Small intestine (tissue), 16 donors: ENCODE data around the gene RLBP1. TPM values are rescaled to one million over a fixed set of nuclear protein-coding genes. Genes with fewer than 3 reads are reported as not detected.
"Not testable (repeated sequence)": the region's sequence is repeated elsewhere in the genome, so short reads cannot be mapped to it uniquely, and the experiment has no call there.

Source experiments
- DNase-seq, 2 donors: peaks; one replicate each; pipeline versions ENCODE4 v3.0.0 to v3.0.0-alpha.2; 2013
- FAIRE-seq: peaks from 2 replicates; lab custom pipeline; 2012; peaks lifted over from hg19 to GRCh38; lab: Jason Lieb, UNC
- H3K27ac ChIP-seq, 3 donors: one replicate each; pipeline ENCODE4 v1.5.1; 2013; ENCODE audit warnings: low read length in 2 of 3, mild to moderate bottlenecking in 2 of 3, control low read depth in 1 of 3, inconsistent platforms in 1 of 3, low read depth in 1 of 3, moderate library complexity in 1 of 3
- H3K27me3 ChIP-seq, 3 donors: one replicate each; pipeline ENCODE4 v1.6.1; 2013; ENCODE audit warnings: low read length in 3 of 3, inconsistent platforms in 1 of 3; ENCODE audit not compliant: control insufficient read depth in 3 of 3, insufficient read depth in 3 of 3
- H3K36me3 ChIP-seq, 3 donors: one replicate each; pipeline ENCODE4 v1.6.1; 2013; ENCODE audit warnings: low read length in 3 of 3, inconsistent platforms in 1 of 3, low read depth in 1 of 3, mild to moderate bottlenecking in 1 of 3, moderate library complexity in 1 of 3; ENCODE audit not compliant: control insufficient read depth in 3 of 3, insufficient read depth in 2 of 3
- H3K4me1 ChIP-seq, 3 donors: one replicate each; pipeline ENCODE4 v1.6.1; 2013; ENCODE audit warnings: low read length in 2 of 3, inconsistent platforms in 1 of 3, low read depth in 1 of 3, mild to moderate bottlenecking in 1 of 3, moderate library complexity in 1 of 3; ENCODE audit not compliant: control insufficient read depth in 3 of 3, insufficient read depth in 2 of 3
- H3K4me3 ChIP-seq, 3 donors: one replicate each; pipeline ENCODE4 v1.5.1; 2013; ENCODE audit warnings: low read length in 3 of 3, control low read depth in 1 of 3, inconsistent platforms in 1 of 3, low read depth in 1 of 3, mild to moderate bottlenecking in 1 of 3, moderate library complexity in 1 of 3
- H3K9me3 ChIP-seq, 2 donors: one replicate each; pipeline ENCODE4 v1.6.1; 2013; ENCODE audit warnings: low read depth in 1 of 2, low read length in 1 of 2; ENCODE audit not compliant: control insufficient read depth in 2 of 2, insufficient read depth in 1 of 2
- WGBS, 3 donors: extraction: QIAGEN DNeasy Blood & Tissue Kit; methylation state at CpG; one replicate each; pipeline ENCODE4 v1.1.7; 2013; 5-methylcytosine and 5-hydroxymethylcytosine counted together
- long read RNA-seq, 10 donors: transcript quantifications; one replicate each; lab custom pipeline, GENCODE V29; 2026
- polyA plus RNA-seq, 4 donors: library from polyadenylated mRNA; stranded (reverse) in 3 of 4; unstranded in 1 of 4; fragments of 200-250 nt in 3 of 4; fragments of 120-200 nt in 1 of 4; gene quantifications; one replicate each; pipeline versions ENCODE4 v1.2.1 to v1.2.3, GENCODE V29; 2013
- donor health status: healthy with polysubstance abuse.
- donor health status: control.
- donor health status: control.
- donor health status: Bipolar disorder and iron deficiency.
- donor health status: healthy.

RLBP1 gene
- under 1 TPM in 2 of 4 donors, not detected in 2; 0.13 to 0.60 TPM for polyA plus RNA-seq
- long read RNA-seq, donor 1, result 0 reads
- long read RNA-seq, donor 2, partial matches to known transcripts, result 0 of 1 reads
- long read RNA-seq, donor 2, other reads (novel, unspliced or antisense), result 0 of 1 reads
- long read RNA-seq, donor 3, partial matches to known transcripts, result 0 of 1 reads
- long read RNA-seq, donor 3, other reads (novel, unspliced or antisense), result 0 of 1 reads
- long read RNA-seq, donor 4, result 0 reads
- long read RNA-seq, donor 5, result 0 reads
- long read RNA-seq, donor 6, result 0 reads
- long read RNA-seq, donor 7, result 0 reads
- long read RNA-seq, donor 8, result 0 reads
- long read RNA-seq, donor 9, partial matches to known transcripts, result 0 of 1 reads
- long read RNA-seq, donor 9, other reads (novel, unspliced or antisense), result 0 of 1 reads
- long read RNA-seq, donor 10, partial matches to known transcripts, result 0 of 1 reads
- long read RNA-seq, donor 10, other reads (novel, unspliced or antisense), result 0 of 1 reads

- Histone ChIP-seq H3K27me3 (no peaks in the 10 kb centered on the region), H3K36me3 (no peaks in the 10 kb centered on the region), H3K27ac (no peak within 1 kb of the TSS), H3K9me3 (no peaks in the 10 kb centered on the region), H3K4me1 (no peaks in the 10 kb centered on the region), H3K4me3 (no peak within 1 kb of the TSS)
- 75 to 77% (median 76%) methylated on average over 9 to 11 of the region's 11 CpGs for WGBS, 3 donors
- FAIRE-seq, result no peak
- DNase-seq, result no peak
Observed at GRCh38 chr15:89221543-89221942, at the start of gene RLBP1. Gene RLBP1, minus strand, starts transcription at chr15:89221579. Its CDS starts 2,604 bp downstream, at chr15:89218975.

GRCh38 chr15:89250142-89250541 is 28.8 kb upstream of the RLBP1 start:
- WGBS, 3 donors, result 90 to 98% (median 93%) methylated on average over 5 of the region's 5 CpGs
- not testable (repeated sequence) for H3K4me1 ChIP-seq, FAIRE-seq, H3K27ac ChIP-seq, DNase-seq, H3K4me3 ChIP-seq, H3K9me3 ChIP-seq, H3K36me3 ChIP-seq, H3K27me3 ChIP-seq

- Histone ChIP-seq H3K27ac (no peak overlapping the region), H3K4me3 (no peak overlapping the region), H3K36me3 (peaks cover 0 to 4% (median 0%) of the 10 kb centered on the region in 3 donors), H3K4me1 (peaks cover 0 to 4% (median 2%) of the 10 kb centered on the region in 3 donors), H3K9me3 (no peaks in the 10 kb centered on the region), H3K27me3 (no peaks in the 10 kb centered on the region)
- WGBS, 3 donors, result 96 to 100% (median 98%) methylated on average over 2 of the region's 2 CpGs
- FAIRE-seq (no peak), DNase-seq (no peak)
Observed at GRCh38 chr15:89248584-89248983, 27.2 kb upstream of the RLBP1 start.

GRCh38 chr15:89247446-89247845 is 26.1 kb upstream of the RLBP1 start:
- WGBS, 3 donors, result 69 to 74% (median 73%) methylated on average over 2 of the region's 2 CpGs
- peaks cover 0 to 7% (median 4%) of the 10 kb centered on the region in 3 donors for H3K4me1 ChIP-seq
- H3K9me3 ChIP-seq, result no peaks in the 10 kb centered on the region
- H3K4me3 ChIP-seq, result no peak overlapping the region
- H3K36me3 ChIP-seq, result peaks cover 0 to 4% (median 0%) of the 10 kb centered on the region in 3 donors
- no peak overlapping the region for H3K27ac ChIP-seq
- FAIRE-seq, result no peak
- no peak for DNase-seq
- H3K27me3 ChIP-seq, result no peaks in the 10 kb centered on the region

GRCh38 chr15:89244574-89244903 is 23.2 kb upstream of the RLBP1 start:
- FAIRE-seq, result no peak
- WGBS, 3 donors, result 0 to 1% (median 1%) methylated on average over 6 of the region's 6 CpGs
- peaks cover 0 to 7% (median 4%) of the 10 kb centered on the region in 3 donors for H3K4me1 ChIP-seq
- H3K4me3 ChIP-seq, result peak overlapping the region; percentile 67 to 77 (median 68)
- H3K27me3 ChIP-seq, result no peaks in the 10 kb centered on the region
- H3K9me3 ChIP-seq, result no peaks in the 10 kb centered on the region
- peak overlapping the region in 1 of 3 donors; percentile 7 for H3K27ac ChIP-seq
- no peak for DNase-seq
- peaks cover 0 to 4% (median 0%) of the 10 kb centered on the region in 3 donors for H3K36me3 ChIP-seq

GRCh38 chr15:89243691-89244573 is 22.6 kb upstream of the RLBP1 start, which contains the start of gene FANCI:
Gene FANCI, plus strand, starts transcription at chr15:89243979. Its CDS starts 3,669 bp downstream, at chr15:89247648.
- peaks cover 0 to 7% (median 4%) of the 10 kb centered on the region in 3 donors for H3K4me1 ChIP-seq
- DNase-seq (peak; percentile 94 to 98), FAIRE-seq (no peak)
- WGBS, 3 donors, result 0% methylated on average over 65 to 69 of the region's 69 CpGs
- peak within 1 kb of the TSS; percentile 67 to 77 (median 68) for H3K4me3 ChIP-seq
- H3K27me3 ChIP-seq, result no peaks in the 10 kb centered on the region
- peak within 1 kb of the TSS in 1 of 3 donors; percentile 36 for H3K27ac ChIP-seq
- no peaks in the 10 kb centered on the region for H3K9me3 ChIP-seq
- no peaks in the 10 kb centered on the region for H3K36me3 ChIP-seq

- H3K4me3 ChIP-seq, result peak overlapping the region; percentile 67 to 77 (median 68)
- H3K36me3 ChIP-seq, result no peaks in the 10 kb centered on the region
- peak overlapping the region in 1 of 3 donors; percentile 36 for H3K27ac ChIP-seq
- H3K9me3 ChIP-seq, result no peaks in the 10 kb centered on the region
- peaks cover 0 to 7% (median 4%) of the 10 kb centered on the region in 3 donors for H3K4me1 ChIP-seq
- FAIRE-seq (no peak), DNase-seq (peak in 1 of 2 donors; percentile 4)
- no peaks in the 10 kb centered on the region for H3K27me3 ChIP-seq
- 26 to 34% (median 28%) methylated on average over 20 of the region's 20 CpGs for WGBS, 3 donors
Observed at GRCh38 chr15:89243046-89243690, 21.8 kb upstream of the RLBP1 start.
